Measurements from ENCODE around the gene SLC44A1.

The SLC44A1 gene

GRCh38 chr9:105290954-105291353 is 46.5 kb downstream of the SLC44A1 start:
- H2BK120ac ChIP-seq (ENCODE audit: insufficient read depth, low read length, poor library complexity): no peak overlapping the region
- WGBS (ENCODE audit: extremely low coverage, insufficient coverage, insufficient read length): no CpG with 5 or more reads among the region's 1 CpG
- no peak overlapping the region for H3K9ac ChIP-seq (ENCODE audit: low read length)
- H4K12ac ChIP-seq (ENCODE audit: low read depth, low read length): no peak overlapping the region
- no peak overlapping the region for H3K4me2 ChIP-seq (ENCODE audit: low read length)
- H4K91ac ChIP-seq (ENCODE audit: low read depth, low read length): peak overlapping the region; percentile 39
- H3K14ac ChIP-seq (ENCODE audit: low read length): no peak overlapping the region
- H2BK5ac ChIP-seq (ENCODE audit: low read depth, low read length, poor library complexity): peak overlapping the region; percentile 49
- H3K36me3 ChIP-seq (ENCODE audit: control insufficient read depth in 1 of 2, insufficient read depth in 2 of 2, low read length in 2 of 2): no peaks in the 10 kb centered on the region
- peak overlapping the region; percentile 68 for H3K27ac ChIP-seq (ENCODE audit: low read depth, low read length)
- H3K79me2 ChIP-seq (ENCODE audit: control insufficient read depth, insufficient read depth, low read length, poor library complexity): no peaks in the 10 kb centered on the region
- H3K4me1 ChIP-seq (ENCODE audit: control insufficient read depth in 1 of 2, insufficient read depth in 2 of 2, low read length in 2 of 2): peaks cover 2 to 8% of the 10 kb centered on the region in 2 experiments
- H2BK12ac ChIP-seq (ENCODE audit: low read length): no peak overlapping the region
- no peak overlapping the region for H3K18ac ChIP-seq (ENCODE audit: low read length)
- no peak overlapping the region for H3K4me3 ChIP-seq (ENCODE audit: low read depth, low read length)
- H4K8ac ChIP-seq (ENCODE audit: low read depth, low read length): no peak overlapping the region
- H2AFZ ChIP-seq (ENCODE audit: insufficient read depth, low read length, poor library complexity): no peak overlapping the region
- H3K4ac ChIP-seq (ENCODE audit: low read depth, low read length): peak overlapping the region; percentile 53
- H3K27me3 ChIP-seq (ENCODE audit: insufficient read depth, low read length): no peaks in the 10 kb centered on the region
- no peak overlapping the region for H2AK5ac ChIP-seq (ENCODE audit: low read length)
- H3K79me1 ChIP-seq (ENCODE audit: low read length): peaks cover 13% of the 10 kb centered on the region
- no peaks in the 10 kb centered on the region for H3K9me3 ChIP-seq (ENCODE audit: insufficient read depth, low read depth, low read length)
- no peak for DNase-seq
- H3K23ac ChIP-seq (ENCODE audit: low read length): no peak overlapping the region

GRCh38 chr9:105291422-105291859 is 47.0 kb downstream of the SLC44A1 start:
- H3K4me2 ChIP-seq (ENCODE audit: low read length): no peak overlapping the region
- peak; percentile 71 to 89 for DNase-seq
- peak overlapping the region; percentile 43 for H2BK120ac ChIP-seq (ENCODE audit: insufficient read depth, low read length, poor library complexity)
- WGBS (ENCODE audit: extremely low coverage, insufficient coverage, insufficient read length): no CpG with 5 or more reads among the region's 1 CpG
- H3K4me3 ChIP-seq (ENCODE audit: low read depth, low read length): no peak overlapping the region
- H3K4ac ChIP-seq (ENCODE audit: low read depth, low read length): peak overlapping the region; percentile 69
- no peak overlapping the region for H4K12ac ChIP-seq (ENCODE audit: low read depth, low read length)
- no peaks in the 10 kb centered on the region for H3K9me3 ChIP-seq (ENCODE audit: insufficient read depth, low read depth, low read length)
- peaks cover 2 to 7% of the 10 kb centered on the region in 2 experiments for H3K4me1 ChIP-seq (ENCODE audit: control insufficient read depth in 1 of 2, insufficient read depth in 2 of 2, low read length in 2 of 2)
- peak overlapping the region; percentile 64 for H2BK12ac ChIP-seq (ENCODE audit: low read length)
- H2AFZ ChIP-seq (ENCODE audit: insufficient read depth, low read length, poor library complexity): no peak overlapping the region
- no peaks in the 10 kb centered on the region for H3K27me3 ChIP-seq (ENCODE audit: insufficient read depth, low read length)
- H4K8ac ChIP-seq (ENCODE audit: low read depth, low read length): no peak overlapping the region
- H3K23ac ChIP-seq (ENCODE audit: low read length): no peak overlapping the region
- no peak overlapping the region for H3K14ac ChIP-seq (ENCODE audit: low read length)
- peak overlapping the region; percentile 68 for H3K27ac ChIP-seq (ENCODE audit: low read depth, low read length)
- peak overlapping the region; percentile 79 for H2AK5ac ChIP-seq (ENCODE audit: low read length)
- H3K79me2 ChIP-seq (ENCODE audit: control insufficient read depth, insufficient read depth, low read length, poor library complexity): no peaks in the 10 kb centered on the region
- no peaks in the 10 kb centered on the region for H3K36me3 ChIP-seq (ENCODE audit: control insufficient read depth in 1 of 2, insufficient read depth in 2 of 2, low read length in 2 of 2)
- no peak overlapping the region for H3K18ac ChIP-seq (ENCODE audit: low read length)
- peak overlapping the region; percentile 49 for H2BK5ac ChIP-seq (ENCODE audit: low read depth, low read length, poor library complexity)
- peak overlapping the region; percentile 39 for H4K91ac ChIP-seq (ENCODE audit: low read depth, low read length)
- H3K79me1 ChIP-seq (ENCODE audit: low read length): peaks cover 13% of the 10 kb centered on the region
- H3K9ac ChIP-seq (ENCODE audit: low read length): no peak overlapping the region

DNA sequence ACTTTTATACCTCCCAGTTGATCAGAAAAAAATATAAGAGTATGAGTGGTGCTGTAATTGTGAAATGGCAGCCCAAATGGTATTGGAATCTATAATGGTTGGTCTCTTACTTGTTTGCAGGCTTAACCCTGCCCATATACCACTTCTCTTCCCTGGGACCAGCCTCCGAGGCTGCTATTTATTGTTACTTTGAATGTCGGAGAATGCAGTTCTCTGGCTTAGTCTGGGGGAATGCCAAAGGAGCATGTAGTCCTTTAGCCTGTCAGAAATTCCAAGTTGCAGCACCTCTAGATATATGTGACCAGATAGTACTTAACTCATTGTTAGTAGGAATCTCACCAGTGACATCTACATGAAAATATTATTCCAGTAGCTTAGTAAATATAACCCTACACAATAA is 47.5 kb downstream of the SLC44A1 start:
- no peak overlapping the region for H3K9ac ChIP-seq (ENCODE audit: low read length)
- peak in 1 of 2 donors; percentile 65 for DNase-seq
- H3K14ac ChIP-seq (ENCODE audit: low read length): no peak overlapping the region
- H3K18ac ChIP-seq (ENCODE audit: low read length): no peak overlapping the region
- no peak overlapping the region for H4K8ac ChIP-seq (ENCODE audit: low read depth, low read length)
- peaks cover 2 to 7% of the 10 kb centered on the region in 2 experiments for H3K4me1 ChIP-seq (ENCODE audit: control insufficient read depth in 1 of 2, insufficient read depth in 2 of 2, low read length in 2 of 2)
- peaks cover 11% of the 10 kb centered on the region for H3K79me1 ChIP-seq (ENCODE audit: low read length)
- H2BK120ac ChIP-seq (ENCODE audit: insufficient read depth, low read length, poor library complexity): peak overlapping the region; percentile 76
- H2BK5ac ChIP-seq (ENCODE audit: low read depth, low read length, poor library complexity): peak overlapping the region; percentile 21
- H4K12ac ChIP-seq (ENCODE audit: low read depth, low read length): no peak overlapping the region
- no peak overlapping the region for H2BK12ac ChIP-seq (ENCODE audit: low read length)
- H4K91ac ChIP-seq (ENCODE audit: low read depth, low read length): peak overlapping the region; percentile 62
- H3K36me3 ChIP-seq (ENCODE audit: control insufficient read depth in 1 of 2, insufficient read depth in 2 of 2, low read length in 2 of 2): no peaks in the 10 kb centered on the region
- no peak overlapping the region for H3K4me3 ChIP-seq (ENCODE audit: low read depth, low read length)
- H3K9me3 ChIP-seq (ENCODE audit: insufficient read depth, low read depth, low read length): no peaks in the 10 kb centered on the region
- H3K4me2 ChIP-seq (ENCODE audit: low read length): no peak overlapping the region
- H3K23ac ChIP-seq (ENCODE audit: low read length): no peak overlapping the region
- no peak overlapping the region for H3K4ac ChIP-seq (ENCODE audit: low read depth, low read length)
- H3K27me3 ChIP-seq (ENCODE audit: insufficient read depth, low read length): no peaks in the 10 kb centered on the region
- WGBS (ENCODE audit: extremely low coverage, insufficient coverage, insufficient read length): no CpG with 5 or more reads among the region's 2 CpGs
- peak overlapping the region; percentile 68 for H3K27ac ChIP-seq (ENCODE audit: low read depth, low read length)
- H2AFZ ChIP-seq (ENCODE audit: insufficient read depth, low read length, poor library complexity): no peak overlapping the region
- H3K79me2 ChIP-seq (ENCODE audit: control insufficient read depth, insufficient read depth, low read length, poor library complexity): no peaks in the 10 kb centered on the region
- no peak overlapping the region for H2AK5ac ChIP-seq (ENCODE audit: low read length)

DNA sequence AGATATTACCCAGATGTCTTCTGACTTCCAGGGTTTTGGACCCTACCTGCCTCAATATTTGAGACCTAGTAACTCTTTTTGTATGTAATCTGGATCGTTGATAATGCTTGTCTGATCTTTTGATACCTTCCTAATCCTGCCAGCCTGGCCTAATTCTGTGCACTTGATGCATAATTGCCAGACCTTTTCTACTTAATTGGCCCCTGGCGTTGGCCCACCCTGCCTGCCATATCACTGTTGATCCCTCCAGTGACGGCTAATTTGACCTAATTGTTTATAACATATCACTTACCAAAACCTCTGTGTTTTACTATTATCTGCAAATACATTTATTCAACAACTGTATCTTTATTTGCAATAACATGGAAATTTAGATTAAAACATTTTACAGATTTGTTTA is 49.0 kb downstream of the SLC44A1 start:
- no peak for DNase-seq
- peak overlapping the region; percentile 84 for H2BK12ac ChIP-seq (ENCODE audit: low read length)
- no peak overlapping the region for H3K27ac ChIP-seq (ENCODE audit: low read depth, low read length)
- WGBS (ENCODE audit: extremely low coverage, insufficient coverage, insufficient read length): no CpG with 5 or more reads among the region's 3 CpGs
- H3K4ac ChIP-seq (ENCODE audit: low read depth, low read length): no peak overlapping the region
- no peak overlapping the region for H3K23ac ChIP-seq (ENCODE audit: low read length)
- no peak overlapping the region for H3K18ac ChIP-seq (ENCODE audit: low read length)
- no peaks in the 10 kb centered on the region for H3K9me3 ChIP-seq (ENCODE audit: insufficient read depth, low read depth, low read length)
- peak overlapping the region; percentile 13 for H2BK5ac ChIP-seq (ENCODE audit: low read depth, low read length, poor library complexity)
- no peak overlapping the region for H3K4me2 ChIP-seq (ENCODE audit: low read length)
- peak overlapping the region; percentile 66 for H2BK120ac ChIP-seq (ENCODE audit: insufficient read depth, low read length, poor library complexity)
- H2AFZ ChIP-seq (ENCODE audit: insufficient read depth, low read length, poor library complexity): no peak overlapping the region
- peaks cover 2% of the 10 kb centered on the region for H3K79me2 ChIP-seq (ENCODE audit: control insufficient read depth, insufficient read depth, low read length, poor library complexity)
- H2AK5ac ChIP-seq (ENCODE audit: low read length): no peak overlapping the region
- no peaks in the 10 kb centered on the region for H3K27me3 ChIP-seq (ENCODE audit: insufficient read depth, low read length)
- H3K14ac ChIP-seq (ENCODE audit: low read length): peak overlapping the region; percentile 61
- H4K91ac ChIP-seq (ENCODE audit: low read depth, low read length): peak overlapping the region; percentile 37
- H4K8ac ChIP-seq (ENCODE audit: low read depth, low read length): peak overlapping the region; percentile 54
- peaks cover 15% of the 10 kb centered on the region for H3K79me1 ChIP-seq (ENCODE audit: low read length)
- H3K36me3 ChIP-seq (ENCODE audit: control insufficient read depth in 1 of 2, insufficient read depth in 2 of 2, low read length in 2 of 2): no peaks in the 10 kb centered on the region
- H4K12ac ChIP-seq (ENCODE audit: low read depth, low read length): no peak overlapping the region
- peaks cover 6 to 13% of the 10 kb centered on the region in 2 experiments for H3K4me1 ChIP-seq (ENCODE audit: control insufficient read depth in 1 of 2, insufficient read depth in 2 of 2, low read length in 2 of 2)
- no peak overlapping the region for H3K9ac ChIP-seq (ENCODE audit: low read length)
- H3K4me3 ChIP-seq (ENCODE audit: low read depth, low read length): no peak overlapping the region
